ENCODE measurements around the gene TRRAP.

DNA sequence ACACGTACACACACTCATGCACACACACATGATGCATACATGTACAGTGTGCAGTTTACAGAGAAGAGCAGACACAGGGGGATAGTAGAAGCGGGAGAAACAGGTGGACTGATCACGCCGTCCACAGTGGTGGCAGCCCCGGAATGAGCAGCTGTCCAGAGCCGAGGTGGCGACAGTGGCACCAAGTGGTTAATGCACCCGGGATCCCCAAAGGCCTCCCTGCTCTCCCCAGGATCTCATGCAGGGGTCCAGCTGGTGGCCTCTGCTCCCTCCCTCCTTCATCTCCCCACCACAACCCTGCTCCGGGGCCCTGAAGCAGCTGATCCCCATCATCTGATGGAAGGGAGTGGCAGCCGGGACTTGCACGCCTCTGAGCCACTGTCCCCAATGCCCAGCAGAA, 38.2 kb upstream of the TRRAP start:
- TF ChIP-seq SMC3 (IDR thresholded peaks at IDR 0.05) (no peak), MAFK (IDR thresholded peaks at IDR 0.05; ENCODE audit: partially characterized antibody) (no peak), POLR2A (IDR thresholded peaks at IDR 0.05; ENCODE audit: low read length) (no peak)
- TF ChIP-seq, protein P1, sequence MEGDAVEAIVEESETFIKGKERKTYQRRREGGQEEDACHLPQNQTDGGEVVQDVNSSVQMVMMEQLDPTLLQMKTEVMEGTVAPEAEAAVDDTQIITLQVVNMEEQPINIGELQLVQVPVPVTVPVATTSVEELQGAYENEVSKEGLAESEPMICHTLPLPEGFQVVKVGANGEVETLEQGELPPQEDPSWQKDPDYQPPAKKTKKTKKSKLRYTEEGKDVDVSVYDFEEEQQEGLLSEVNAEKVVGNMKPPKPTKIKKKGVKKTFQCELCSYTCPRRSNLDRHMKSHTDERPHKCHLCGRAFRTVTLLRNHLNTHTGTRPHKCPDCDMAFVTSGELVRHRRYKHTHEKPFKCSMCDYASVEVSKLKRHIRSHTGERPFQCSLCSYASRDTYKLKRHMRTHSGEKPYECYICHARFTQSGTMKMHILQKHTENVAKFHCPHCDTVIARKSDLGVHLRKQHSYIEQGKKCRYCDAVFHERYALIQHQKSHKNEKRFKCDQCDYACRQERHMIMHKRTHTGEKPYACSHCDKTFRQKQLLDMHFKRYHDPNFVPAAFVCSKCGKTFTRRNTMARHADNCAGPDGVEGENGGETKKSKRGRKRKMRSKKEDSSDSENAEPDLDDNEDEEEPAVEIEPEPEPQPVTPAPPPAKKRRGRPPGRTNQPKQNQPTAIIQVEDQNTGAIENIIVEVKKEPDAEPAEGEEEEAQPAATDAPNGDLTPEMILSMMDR (IDR thresholded peaks at IDR 0.05): no peak
